HEK293 (cell line): Measurements from ENCODE around the gene ST7L.

ENCODE experiments used
- CTCF ChIA-PET: fragments of 350-600 bp; formaldehyde crosslinking; extraction: SDS; loops from one replicate; lab custom pipeline; 2021; ENCODE audit warnings: antibody characterized with exemption; lab: Yijun Ruan, JAX
- POLR2A ChIA-PET: fragments of 300-600 bp; formaldehyde crosslinking; extraction: SDS; loops from one replicate; lab custom pipeline; 2020; ENCODE audit warnings: antibody characterized with exemption, inconsistent platforms; lab: Yijun Ruan, JAX
- H3K27ac ChIP-seq: fragments of 200-500 bp; sonication (Bioruptor generic); 2 replicates; pipeline ENCODE4 v1.5.1; 2014; ENCODE audit warnings: low read depth, low read length, control low read depth, inconsistent platforms; ENCODE audit errors: extremely low read depth
- H3K36me3 ChIP-seq, 2 experiments: fragments of 200-500 bp in 1 of 2; sonication (Bioruptor generic) in 1 of 2; 1 replicate in 1 of 2; 2 replicates in 1 of 2; pipeline ENCODE4 v1.5.1; 2014 to 2017; ENCODE audit warnings: inconsistent platforms in 2 of 2, low read length in 2 of 2; ENCODE audit not compliant: control insufficient read depth in 2 of 2, insufficient read depth in 1 of 2
- H3K4me1 ChIP-seq: fragments of 200-500 bp; sonication (Bioruptor generic); 2 replicates; pipeline ENCODE4 v1.5.1; 2014; ENCODE audit warnings: mild to moderate bottlenecking, low read length, inconsistent platforms; ENCODE audit not compliant: control insufficient read depth, insufficient read depth
- H3K4me3 ChIP-seq: 2 replicates; pipeline ENCODE4 v1.5.1; 2011; ENCODE audit warnings: low read depth, mild to moderate bottlenecking, control low read depth, low read length, moderate library complexity
- H3K9me3 ChIP-seq: fragments of 200-500 bp; sonication (Bioruptor generic); 2 replicates; pipeline ENCODE4 v1.5.1; 2014; ENCODE audit warnings: low read depth, low read length, inconsistent platforms; ENCODE audit not compliant: control insufficient read depth, insufficient read depth
- BCL11A ChIP-seq: fragments of 450-650 bp; formaldehyde crosslinking; IDR thresholded peaks from 2 replicates; pipeline ENCODE4 v1.5.1; 2016; ENCODE audit warnings: low read depth, missing biosample characterization, missing genetic modification characterization
- GFI1B ChIP-seq: fragments of 450-650 bp; formaldehyde crosslinking; IDR thresholded peaks from 2 replicates; pipeline ENCODE4 v1.5.1; 2016; ENCODE audit warnings: missing biosample characterization, missing genetic modification characterization
- GLI2 ChIP-seq: fragments of 450-650 bp; formaldehyde crosslinking; IDR thresholded peaks from 2 replicates; pipeline ENCODE4; 2017; ENCODE audit warnings: missing biosample characterization, missing genetic modification characterization, low read depth, borderline replicate concordance
- WT1 ChIP-seq: fragments of 450-650 bp; formaldehyde crosslinking; IDR thresholded peaks from 2 replicates; pipeline ENCODE4 v1.5.1; 2016; ENCODE audit warnings: missing biosample characterization, missing genetic modification characterization
- ZFHX2 ChIP-seq: fragments of 450-650 bp; formaldehyde crosslinking; conservative IDR thresholded peaks from 2 replicates; pipeline ENCODE4 v1.5.1; 2016; ENCODE audit warnings: missing biosample characterization, missing genetic modification characterization
- ZFP3 ChIP-seq: fragments of 450-650 bp; formaldehyde crosslinking; IDR thresholded peaks from 2 replicates; pipeline ENCODE4 v1.5.1; 2016; ENCODE audit warnings: low read depth, missing biosample characterization, missing genetic modification characterization
- ZFP41 ChIP-seq: fragments of 450-650 bp; formaldehyde crosslinking; IDR thresholded peaks from 2 replicates; pipeline ENCODE4 v1.5.1; 2016; ENCODE audit warnings: missing biosample characterization, missing genetic modification characterization, borderline replicate concordance
- ZIC2 ChIP-seq: fragments of 450-650 bp; formaldehyde crosslinking; IDR thresholded peaks from 2 replicates; pipeline ENCODE4 v1.5.1; 2016; ENCODE audit warnings: missing biosample characterization, missing genetic modification characterization
- ZNF114 ChIP-seq: fragments of 450-650 bp; formaldehyde crosslinking; IDR thresholded peaks from 2 replicates; pipeline ENCODE4 v1.5.0; 2017; ENCODE audit warnings: missing biosample characterization, missing genetic modification characterization
- ZNF140 ChIP-seq: fragments of 450-650 bp; formaldehyde crosslinking; IDR thresholded peaks from 2 replicates; pipeline ENCODE4 v1.5.1; 2016; ENCODE audit warnings: missing biosample characterization, missing genetic modification characterization
- ZNF202 ChIP-seq: fragments of 450-650 bp; formaldehyde crosslinking; IDR thresholded peaks from 2 replicates; pipeline ENCODE4 v1.5.1; 2016; ENCODE audit warnings: missing biosample characterization, missing genetic modification characterization, borderline replicate concordance
- ZNF23 ChIP-seq: fragments of 450-650 bp; formaldehyde crosslinking; IDR thresholded peaks from 2 replicates; pipeline ENCODE4 v1.5.1; 2016; ENCODE audit warnings: missing biosample characterization, missing genetic modification characterization, borderline replicate concordance
- ZNF366 ChIP-seq: fragments of 450-650 bp; formaldehyde crosslinking; conservative IDR thresholded peaks from 2 replicates; pipeline ENCODE4 v1.5.1; 2016; ENCODE audit warnings: missing biosample characterization, missing genetic modification characterization
- ZNF48 ChIP-seq: fragments of 450-650 bp; formaldehyde crosslinking; IDR thresholded peaks from 2 replicates; pipeline ENCODE4 v1.5.1; 2016; ENCODE audit warnings: missing biosample characterization, missing genetic modification characterization
- ZNF600 ChIP-seq: fragments of 450-650 bp; formaldehyde crosslinking; IDR thresholded peaks from 2 replicates; pipeline ENCODE4 v1.5.1; 2016; ENCODE audit warnings: missing biosample characterization, missing genetic modification characterization
- ZNF658 ChIP-seq: fragments of 450-650 bp; formaldehyde crosslinking; IDR thresholded peaks from 2 replicates; pipeline ENCODE4; 2016; ENCODE audit warnings: missing biosample characterization, missing genetic modification characterization
- ZNF677 ChIP-seq: fragments of 450-650 bp; IDR thresholded peaks from 2 replicates; pipeline ENCODE4 v1.5.0; 2018; ENCODE audit warnings: missing biosample characterization, mild to moderate bottlenecking, missing genetic modification characterization, moderate library complexity
- ZNF785 ChIP-seq: fragments of 450-650 bp; formaldehyde crosslinking; IDR thresholded peaks from 2 replicates; pipeline ENCODE4 v1.5.1; 2016; ENCODE audit warnings: missing biosample characterization, missing genetic modification characterization
- ZSCAN23 ChIP-seq: fragments of 450-650 bp; formaldehyde crosslinking; IDR thresholded peaks from 2 replicates; pipeline ENCODE4 v1.5.1; 2016; ENCODE audit warnings: missing biosample characterization, missing genetic modification characterization
- TF ChIP-seq, protein P1 (sequence below): fragments of 450-650 bp; formaldehyde crosslinking; IDR thresholded peaks from 2 replicates; pipeline ENCODE4 v1.5.1; 2016; ENCODE audit warnings: missing biosample characterization, missing genetic modification characterization
- TF ChIP-seq, protein P2 (sequence below): fragments of 450-650 bp; formaldehyde crosslinking; IDR thresholded peaks from 2 replicates; pipeline ENCODE4 v1.5.1; 2017; ENCODE audit warnings: missing biosample characterization, missing genetic modification characterization

ST7L gene

DNA sequence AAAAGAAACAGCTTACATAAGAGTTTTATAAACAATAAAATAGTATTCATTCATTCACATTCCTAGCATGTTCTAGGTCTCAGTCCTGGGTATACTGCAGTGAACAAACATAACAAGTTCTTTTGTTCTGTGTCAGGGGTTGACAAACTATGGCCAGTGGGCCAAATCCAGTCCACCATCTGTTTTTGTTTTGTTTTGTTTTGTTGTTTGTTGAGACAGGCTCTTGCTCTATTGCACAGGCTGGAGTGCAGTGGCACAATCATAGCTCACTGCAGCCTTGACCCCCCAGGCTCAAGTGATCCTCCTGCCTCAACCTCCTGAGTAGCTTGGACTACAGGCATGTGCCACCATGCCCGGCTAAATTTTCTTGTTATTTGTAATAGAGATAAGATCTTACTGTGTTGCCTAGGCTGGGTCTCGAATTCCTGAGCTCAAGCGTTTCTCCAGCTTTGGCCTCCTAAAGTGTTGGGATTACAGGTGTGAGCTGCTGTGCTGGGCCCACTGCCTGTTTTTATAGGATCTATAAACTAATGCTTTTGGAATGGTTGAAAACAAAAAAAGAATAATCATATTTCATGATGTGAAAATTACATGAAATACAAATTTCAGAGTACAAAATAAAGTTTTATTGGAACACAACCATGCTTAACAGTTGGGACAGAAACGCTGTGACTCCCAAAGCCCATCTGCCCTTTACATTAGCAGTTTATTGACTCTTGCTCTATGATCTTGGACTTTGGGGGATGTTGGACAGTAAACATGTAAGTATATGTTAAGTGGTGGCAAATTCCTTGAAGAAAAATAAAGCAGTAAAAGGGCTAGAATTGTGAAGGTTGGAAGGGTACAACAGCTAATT lies 18.5 kb upstream of the ST7L start (continued):
- TF ChIP-seq, protein P1, sequence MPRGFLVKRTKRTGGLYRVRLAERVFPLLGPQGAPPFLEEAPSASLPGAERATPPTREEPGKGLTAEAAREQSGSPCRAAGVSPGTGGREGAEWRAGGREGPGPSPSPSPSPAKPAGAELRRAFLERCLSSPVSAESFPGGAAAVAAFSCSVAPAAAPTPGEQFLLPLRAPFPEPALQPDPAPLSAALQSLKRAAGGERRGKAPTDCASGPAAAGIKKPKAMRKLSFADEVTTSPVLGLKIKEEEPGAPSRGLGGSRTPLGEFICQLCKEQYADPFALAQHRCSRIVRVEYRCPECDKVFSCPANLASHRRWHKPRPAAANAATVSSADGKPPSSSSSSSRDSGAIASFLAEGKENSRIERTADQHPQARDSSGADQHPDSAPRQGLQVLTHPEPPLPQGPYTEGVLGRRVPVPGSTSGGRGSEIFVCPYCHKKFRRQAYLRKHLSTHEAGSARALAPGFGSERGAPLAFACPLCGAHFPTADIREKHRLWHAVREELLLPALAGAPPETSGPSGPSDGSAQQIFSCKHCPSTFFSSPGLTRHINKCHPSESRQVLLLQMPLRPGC (tag by site-specific recombination): peak; percentile 54; the same call in 1 of the 2 replicates
- TF ChIP-seq ZNF677 (tag by site-specific recombination): no peak
- no peak for TF ChIP-seq ZFP3 (tag by site-specific recombination)
- no peak for TF ChIP-seq ZNF23
- TF ChIP-seq ZNF785: no peak
- no peak for TF ChIP-seq ZNF366
- TF ChIP-seq, all 188 proteins: peak for 16

DNA sequence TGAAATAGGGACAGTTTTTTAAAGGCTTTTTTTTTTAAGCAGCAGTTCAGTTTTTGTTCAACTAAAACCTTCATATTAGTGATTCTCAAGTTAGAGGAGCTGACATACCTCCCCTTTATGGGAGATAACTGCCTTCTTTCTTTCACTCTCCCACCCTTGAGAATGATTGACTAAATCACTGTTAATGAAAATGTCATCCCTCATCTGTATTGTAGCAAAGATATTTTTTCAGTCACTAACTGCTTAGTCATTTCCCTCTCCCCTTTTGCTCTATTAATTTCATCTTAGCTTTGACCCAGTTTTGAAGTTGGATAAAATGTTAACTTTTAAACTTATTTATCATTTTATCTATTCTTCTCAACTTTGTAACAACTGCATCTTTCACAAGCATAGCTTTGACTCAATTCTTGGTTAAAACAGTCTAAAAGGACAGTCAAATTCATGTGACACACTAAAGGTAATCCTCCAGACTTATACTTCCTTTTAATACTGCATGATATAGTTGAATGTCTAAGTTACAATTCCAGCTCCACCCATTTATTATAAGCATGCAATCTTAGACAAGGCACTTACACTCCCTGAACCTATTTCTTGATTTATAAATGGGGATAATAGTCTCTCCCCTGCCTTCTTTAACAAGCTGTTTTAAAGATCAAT lies 17.8 kb upstream of the ST7L start:
- Histone ChIP-seq H3K4me1 (peaks cover 34% of the 10 kb centered on the region), H3K4me3 (no peak overlapping the region), H3K27ac (no peak overlapping the region), H3K9me3 (no peaks in the 10 kb centered on the region), H3K36me3 (no peaks in the 10 kb centered on the region; a peak in 1 of 3 replicates)
- POLR2A ChIA-PET: interaction anchor here (1.1 to 2.5 kb wide), 4 partner anchors 17 to 68 kb away, joined by 3 to 12 read pairs (median 4); partner anchors contain the start of genes CAPZA1, MOV10 and ST7L
- TF ChIP-seq ZNF140 (0 out of 2 replicates have a peak, but pooled peaks have one; percentile 12), WT1 (tag by site-specific recombination) (peak; percentile 15; the same call in 1 of the 2 replicates), GFI1B (tag by site-specific recombination) (0 out of 2 replicates have a peak, but pooled peaks have one; percentile 11), ZNF600 (no peak)
- CTCF ChIA-PET: interaction anchor here (0.6 to 1.4 kb wide), 5 partner anchors 10 to 226 kb away, joined by 3 to 7 read pairs (median 4); no protein-coding TSS in a partner anchor

DNA sequence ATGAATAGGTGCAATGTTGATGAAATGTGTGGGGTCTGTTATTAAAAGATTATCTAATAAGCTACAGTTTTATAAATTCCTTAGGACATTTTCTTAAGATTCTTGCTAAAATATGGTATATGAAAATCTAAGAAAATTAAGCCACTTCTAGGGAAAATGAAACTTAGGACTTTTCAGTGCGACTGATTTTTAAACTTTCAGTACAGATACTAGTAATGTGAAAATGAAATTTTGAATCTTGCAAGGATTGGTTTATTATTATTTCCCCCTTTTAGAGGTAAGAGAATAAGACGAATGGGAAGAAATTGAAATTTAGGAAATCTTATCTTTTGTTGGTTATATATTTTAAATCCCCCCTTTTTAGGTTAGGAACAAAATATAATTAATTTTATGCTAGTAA lies 17.1 kb upstream of the ST7L start:
- TF ChIP-seq ZIC2 (tag by site-specific recombination) (no peak), ZSCAN23 (no peak), ZNF202 (tag by site-specific recombination) (no peak), ZNF658 (tag by site-specific recombination) (no peak), ZFP41 (tag by site-specific recombination) (no peak), BCL11A (no peak), ZNF48 (tag by site-specific recombination) (no peak), GLI2 (tag by site-specific recombination) (no peak), ZFHX2 (no peak), ZNF114 (tag by site-specific recombination) (no peak)
- TF ChIP-seq, protein P2, sequence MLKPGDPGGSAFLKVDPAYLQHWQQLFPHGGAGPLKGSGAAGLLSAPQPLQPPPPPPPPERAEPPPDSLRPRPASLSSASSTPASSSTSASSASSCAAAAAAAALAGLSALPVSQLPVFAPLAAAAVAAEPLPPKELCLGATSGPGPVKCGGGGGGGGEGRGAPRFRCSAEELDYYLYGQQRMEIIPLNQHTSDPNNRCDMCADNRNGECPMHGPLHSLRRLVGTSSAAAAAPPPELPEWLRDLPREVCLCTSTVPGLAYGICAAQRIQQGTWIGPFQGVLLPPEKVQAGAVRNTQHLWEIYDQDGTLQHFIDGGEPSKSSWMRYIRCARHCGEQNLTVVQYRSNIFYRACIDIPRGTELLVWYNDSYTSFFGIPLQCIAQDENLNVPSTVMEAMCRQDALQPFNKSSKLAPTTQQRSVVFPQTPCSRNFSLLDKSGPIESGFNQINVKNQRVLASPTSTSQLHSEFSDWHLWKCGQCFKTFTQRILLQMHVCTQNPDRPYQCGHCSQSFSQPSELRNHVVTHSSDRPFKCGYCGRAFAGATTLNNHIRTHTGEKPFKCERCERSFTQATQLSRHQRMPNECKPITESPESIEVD (tag by site-specific recombination): no peak

More for the DNA sequence above, 17.1 kb upstream of the ST7L start:
- H3K36me3 ChIP-seq: peaks cover 0 to under 1% of the 10 kb centered on the region in 2 experiments; a peak in 2 of 3 replicates
- no peak overlapping the region for H3K4me3 ChIP-seq
- CTCF ChIA-PET: no interaction called here
- no peaks in the 10 kb centered on the region for H3K9me3 ChIP-seq
- H3K27ac ChIP-seq: no peak overlapping the region
- POLR2A ChIA-PET: interaction anchor here (2.5 kb wide), 1 partner anchor 38 kb away, joined by 12 read pairs; the partner anchor contains the start of gene MOV10
- peaks cover 34% of the 10 kb centered on the region for H3K4me1 ChIP-seq
